Cardiac fibroblast (primary cell): Measurements from ENCODE around the gene BAZ2A.
A peak's percentile ranks its signal among the peaks of the same experiment; 100 is the strongest.

Experiments used
- DNase-seq, 2 donors: peaks; one replicate each; pipeline versions ENCODE4 v3.0.0 to v3.0.0-alpha.2; 2010; ENCODE audit warnings: low read depth in 2 of 2
- H3K4me3 ChIP-seq, 2 donors: replicated peaks in 1 of 2; 1 replicate in 1 of 2; 2 replicates in 1 of 2; pipeline ENCODE4 v1.5.1; 2011; ENCODE audit warnings: low read depth in 2 of 2, low read length in 2 of 2, mild to moderate bottlenecking in 2 of 2, moderate library complexity in 1 of 2
- CTCF ChIP-seq: IDR thresholded peaks from one replicate; pipeline ENCODE4 v1.5.1; 2011; ENCODE audit warnings: low read depth, mild to moderate bottlenecking, low read length, inconsistent platforms

The BAZ2A gene

GRCh38 chr12:56614627-56615026 lies 15.5 kb downstream of the BAZ2A start:
- DNase-seq = no peak
- TF ChIP-seq CTCF = no peak
- no peak overlapping the region for H3K4me3 ChIP-seq

GRCh38 chr12:56604355-56604754 lies 25.8 kb downstream of the BAZ2A start:
- no peak for DNase-seq
- TF ChIP-seq CTCF = no peak
- H3K4me3 ChIP-seq = no peak overlapping the region

- peak in 1 of 2 donors; percentile 37 for DNase-seq
- TF ChIP-seq CTCF = no peak
- H3K4me3 ChIP-seq = no peak overlapping the region
Observed at GRCh38 chr12:56602239-56602638, 27.9 kb downstream of the BAZ2A start.

GRCh38 chr12:56601503-56601902 lies 28.6 kb downstream of the BAZ2A start:
- TF ChIP-seq CTCF = peak; percentile 30
- DNase-seq = peak in 1 of 2 donors; percentile 26
- H3K4me3 ChIP-seq = no peak overlapping the region

- TF ChIP-seq CTCF = no peak
- DNase-seq = no peak
- no peak overlapping the region for H3K4me3 ChIP-seq
Observed at GRCh38 chr12:56600753-56601152, 29.4 kb downstream of the BAZ2A start.

GRCh38 chr12:56599797-56600196 lies 30.3 kb downstream of the BAZ2A start:
- no peak for TF ChIP-seq CTCF
- H3K4me3 ChIP-seq = no peak overlapping the region
- no peak for DNase-seq

- H3K4me3 ChIP-seq = no peak overlapping the region
- TF ChIP-seq CTCF = no peak
- DNase-seq = no peak
Observed at GRCh38 chr12:56599041-56599440, 31.1 kb downstream of the BAZ2A start.
